Measurements from ENCODE around the gene RBMS2.

Gene RBMS2

DNA sequence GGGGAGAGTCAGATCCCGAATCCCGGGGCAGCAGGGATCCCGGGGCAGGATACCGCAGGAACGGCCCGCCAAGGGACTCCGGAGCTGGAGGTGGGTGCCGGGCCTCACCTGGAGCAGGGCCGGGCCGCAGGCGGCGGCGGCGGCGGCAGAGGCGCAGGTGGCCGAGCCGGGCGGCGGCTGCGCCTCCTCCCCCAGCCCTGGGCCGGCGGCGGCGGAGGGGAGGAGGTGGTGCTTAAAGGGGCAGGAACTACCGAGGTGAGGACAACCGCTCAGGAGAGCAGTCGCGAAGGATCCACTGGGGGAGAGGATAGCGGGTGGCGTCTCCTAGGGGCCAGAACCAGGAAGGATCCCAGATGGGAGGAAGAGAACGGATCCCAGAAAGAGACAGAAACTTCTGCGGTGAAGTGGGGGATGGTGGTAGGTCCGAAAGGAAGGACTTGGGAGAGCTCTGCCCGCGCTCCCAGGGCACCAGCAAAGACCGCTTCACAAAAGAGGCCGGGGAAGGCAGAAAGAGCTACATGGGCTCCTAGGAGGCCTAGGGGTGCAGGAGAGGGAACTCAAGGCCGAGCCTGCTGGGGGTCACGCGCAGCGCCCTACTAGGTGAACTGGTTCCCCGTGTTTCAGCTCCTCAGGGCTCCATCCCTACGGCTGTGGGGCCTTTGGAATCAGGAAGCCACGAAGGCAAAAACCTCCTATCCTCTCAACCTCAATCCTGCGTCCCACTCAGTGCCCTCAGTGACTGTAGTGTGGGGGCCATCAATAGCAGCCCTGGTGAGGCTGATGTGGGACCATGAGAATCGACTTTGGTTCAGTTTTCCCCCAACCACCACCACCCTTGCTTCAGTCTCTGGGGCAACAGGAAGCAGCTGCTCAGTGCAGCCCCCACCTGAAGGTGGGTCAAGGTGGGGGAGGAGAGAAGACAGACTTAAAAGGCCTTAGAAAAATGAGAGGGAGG, 113.5 kb downstream of the RBMS2 start:
- peak overlapping the region; percentile 92 to 98 for H3K9ac ChIP-seq (ENCODE audit: low read depth in 1 of 2, low read length in 2 of 2)
- no peaks in the 10 kb centered on the region for H3K9me3 ChIP-seq (ENCODE audit: control insufficient read depth in 2 of 2, low read length in 2 of 2)
- H3K27ac ChIP-seq (ENCODE audit: low read depth in 2 of 2, low read length in 2 of 2) = peak overlapping the region; percentile 97 to 99
- no peaks in the 10 kb centered on the region for H3K27me3 ChIP-seq (ENCODE audit: control insufficient read depth in 2 of 2, insufficient read depth in 2 of 2, low read length in 2 of 2)
- H3K4me1 ChIP-seq (ENCODE audit: control insufficient read depth in 2 of 2, insufficient read depth in 2 of 2, low read length in 2 of 2) = peaks cover 43 to 57% of the 10 kb centered on the region in 2 donors
- H3K4me3 ChIP-seq (ENCODE audit: low read length in 2 of 2) = peak overlapping the region; percentile 76 to 91
- peaks cover 26 to 27% of the 10 kb centered on the region in 2 donors for H3K36me3 ChIP-seq (ENCODE audit: control insufficient read depth in 2 of 2, insufficient read depth in 2 of 2, low read length in 2 of 2)

DNA sequence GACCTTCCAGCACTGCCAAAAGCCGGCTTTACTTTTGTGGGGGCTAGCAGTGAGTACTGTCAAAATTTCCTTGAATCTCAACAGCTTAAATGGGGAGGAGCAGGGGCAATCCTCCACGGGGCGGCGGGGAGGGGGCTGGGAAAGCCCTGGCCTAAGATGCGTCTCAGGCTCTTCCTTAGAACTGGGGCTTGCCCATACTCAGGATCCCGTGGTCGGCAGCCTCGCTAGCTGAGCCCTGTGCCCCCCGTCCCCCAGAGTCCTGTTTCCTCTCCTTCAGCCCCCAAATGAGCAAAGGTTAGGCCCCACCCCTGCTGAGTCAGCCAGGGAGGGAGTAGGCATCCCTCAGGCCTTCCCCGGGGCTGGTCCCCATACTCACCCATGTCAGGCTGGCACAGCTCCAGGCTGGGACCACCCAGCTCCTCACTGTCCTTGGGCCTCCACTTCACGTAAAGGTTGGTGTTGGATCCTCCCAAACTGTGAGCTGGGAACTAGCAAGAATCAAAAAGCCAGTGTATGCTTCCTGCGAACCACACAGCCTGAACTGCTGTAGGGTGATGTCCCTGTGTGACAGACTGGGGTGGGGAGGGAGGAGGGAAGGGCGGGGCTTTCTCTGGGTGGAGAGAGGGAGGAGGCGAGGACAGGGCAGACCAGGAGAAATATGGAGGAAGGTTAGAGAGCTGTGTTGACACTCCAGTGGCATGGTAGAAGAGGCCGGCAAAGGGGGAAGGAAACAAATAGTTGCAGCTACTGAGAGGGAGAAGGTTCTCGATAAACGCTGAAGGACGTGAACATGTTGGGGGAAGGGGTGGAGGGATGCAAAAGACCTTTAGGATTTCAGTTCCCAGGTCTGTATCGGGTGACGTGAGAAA, 114.4 kb downstream of the RBMS2 start:
- Histone ChIP-seq H3K9ac (ENCODE audit: low read depth in 1 of 2, low read length in 2 of 2) (peak overlapping the region; percentile 92 to 98), H3K4me3 (ENCODE audit: low read length in 2 of 2) (peak overlapping the region; percentile 76 to 91), H3K9me3 (ENCODE audit: control insufficient read depth in 2 of 2, low read length in 2 of 2) (no peaks in the 10 kb centered on the region), H3K4me1 (ENCODE audit: control insufficient read depth in 2 of 2, insufficient read depth in 2 of 2, low read length in 2 of 2) (peaks cover 35 to 50% of the 10 kb centered on the region in 2 donors), H3K27me3 (ENCODE audit: control insufficient read depth in 2 of 2, insufficient read depth in 2 of 2, low read length in 2 of 2) (no peaks in the 10 kb centered on the region), H3K36me3 (ENCODE audit: control insufficient read depth in 2 of 2, insufficient read depth in 2 of 2, low read length in 2 of 2) (peaks cover 30 to 33% of the 10 kb centered on the region in 2 donors), H3K27ac (ENCODE audit: low read depth in 2 of 2, low read length in 2 of 2) (peak overlapping the region; percentile 97 to 99)

- H3K9me3 ChIP-seq (ENCODE audit: control insufficient read depth in 2 of 2, low read length in 2 of 2) = no peaks in the 10 kb centered on the region
- H3K4me1 ChIP-seq (ENCODE audit: control insufficient read depth in 2 of 2, insufficient read depth in 2 of 2, low read length in 2 of 2) = peaks cover 29 to 44% of the 10 kb centered on the region in 2 donors
- H3K9ac ChIP-seq (ENCODE audit: low read depth in 1 of 2, low read length in 2 of 2) = peak overlapping the region; percentile 92 to 98
- H3K36me3 ChIP-seq (ENCODE audit: control insufficient read depth in 2 of 2, insufficient read depth in 2 of 2, low read length in 2 of 2) = peaks cover 33 to 40% of the 10 kb centered on the region in 2 donors
- peak overlapping the region; percentile 76 to 91 for H3K4me3 ChIP-seq (ENCODE audit: low read length in 2 of 2)
- H3K27ac ChIP-seq (ENCODE audit: low read depth in 2 of 2, low read length in 2 of 2) = peak overlapping the region; percentile 97 to 99
- H3K27me3 ChIP-seq (ENCODE audit: control insufficient read depth in 2 of 2, insufficient read depth in 2 of 2, low read length in 2 of 2) = no peaks in the 10 kb centered on the region
These were observed 115.3 kb downstream of the RBMS2 start for GRCh38 chr12:56636675-56637540.

DNA sequence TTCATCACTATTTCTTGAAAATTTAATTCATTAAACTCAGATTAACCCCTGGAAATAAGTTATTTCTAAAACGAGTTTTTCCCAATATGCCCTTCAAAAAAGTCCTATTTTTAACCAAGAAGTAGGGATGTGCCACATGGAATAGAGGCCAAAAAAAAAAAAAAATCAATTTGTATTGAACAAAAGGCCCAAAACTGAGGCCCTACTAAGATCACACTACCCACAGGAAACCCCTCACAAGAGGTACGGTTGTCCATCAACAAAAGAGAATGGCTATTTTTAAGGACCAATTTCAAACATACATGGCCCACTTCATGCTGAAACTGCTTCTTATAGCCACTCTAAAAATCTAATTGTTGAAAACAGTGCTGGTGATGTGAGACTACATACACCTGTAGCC, 116.0 kb downstream of the RBMS2 start:
- Histone ChIP-seq H3K27ac (ENCODE audit: low read depth in 2 of 2, low read length in 2 of 2) (peak overlapping the region; percentile 97 to 99), H3K9ac (ENCODE audit: low read depth in 1 of 2, low read length in 2 of 2) (peak overlapping the region in 1 of 2 donors; percentile 92), H3K27me3 (ENCODE audit: control insufficient read depth in 2 of 2, insufficient read depth in 2 of 2, low read length in 2 of 2) (no peaks in the 10 kb centered on the region), H3K36me3 (ENCODE audit: control insufficient read depth in 2 of 2, insufficient read depth in 2 of 2, low read length in 2 of 2) (peaks cover 40 to 47% of the 10 kb centered on the region in 2 donors), H3K9me3 (ENCODE audit: control insufficient read depth in 2 of 2, low read length in 2 of 2) (no peaks in the 10 kb centered on the region), H3K4me1 (ENCODE audit: control insufficient read depth in 2 of 2, insufficient read depth in 2 of 2, low read length in 2 of 2) (peaks cover 24 to 43% of the 10 kb centered on the region in 2 donors), H3K4me3 (ENCODE audit: low read length in 2 of 2) (no peak overlapping the region)

DNA sequence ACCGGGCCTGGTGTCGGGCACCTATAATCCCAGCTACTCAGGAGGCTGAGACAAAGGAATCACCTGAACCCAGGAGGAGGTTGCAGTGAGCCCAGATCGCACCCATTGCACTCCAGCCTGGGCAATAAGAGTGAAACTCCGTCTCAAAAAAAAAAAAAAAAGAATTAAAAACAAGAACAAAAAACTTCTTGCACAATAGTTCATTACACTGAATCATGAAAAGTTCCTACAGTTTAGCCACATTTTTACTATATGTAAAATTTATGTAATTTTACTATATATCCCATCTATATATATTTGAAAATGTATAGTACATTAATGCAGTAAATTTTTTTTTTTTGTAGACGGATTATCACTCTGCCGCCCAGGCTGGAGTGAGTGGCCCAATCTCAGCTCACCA, 119.6 kb downstream of the RBMS2 start:
- peaks cover 62 to 66% of the 10 kb centered on the region in 2 donors for H3K36me3 ChIP-seq (ENCODE audit: control insufficient read depth in 2 of 2, insufficient read depth in 2 of 2, low read length in 2 of 2)
- no peak overlapping the region for H3K4me3 ChIP-seq (ENCODE audit: low read length in 2 of 2)
- H3K27me3 ChIP-seq (ENCODE audit: control insufficient read depth in 2 of 2, insufficient read depth in 2 of 2, low read length in 2 of 2) = no peaks in the 10 kb centered on the region
- H3K27ac ChIP-seq (ENCODE audit: low read depth in 2 of 2, low read length in 2 of 2) = no peak overlapping the region
- no peak overlapping the region for H3K9ac ChIP-seq (ENCODE audit: low read depth in 1 of 2, low read length in 2 of 2)
- no peaks in the 10 kb centered on the region for H3K9me3 ChIP-seq (ENCODE audit: control insufficient read depth in 2 of 2, low read length in 2 of 2)
- H3K4me1 ChIP-seq (ENCODE audit: control insufficient read depth in 2 of 2, insufficient read depth in 2 of 2, low read length in 2 of 2) = peaks cover 9 to 34% of the 10 kb centered on the region in 2 donors

GRCh38 chr12:56644654-56645053, 123.0 kb downstream of the RBMS2 start:
- Histone ChIP-seq H3K27ac (ENCODE audit: low read depth in 2 of 2, low read length in 2 of 2) (peak overlapping the region; percentile 95), H3K9me3 (ENCODE audit: control insufficient read depth in 2 of 2, low read length in 2 of 2) (no peaks in the 10 kb centered on the region), H3K4me1 (ENCODE audit: control insufficient read depth in 2 of 2, insufficient read depth in 2 of 2, low read length in 2 of 2) (peaks cover 9 to 28% of the 10 kb centered on the region in 2 donors), H3K27me3 (ENCODE audit: control insufficient read depth in 2 of 2, insufficient read depth in 2 of 2, low read length in 2 of 2) (no peaks in the 10 kb centered on the region), H3K4me3 (ENCODE audit: low read length in 2 of 2) (peak overlapping the region; percentile 84 to 100), H3K9ac (ENCODE audit: low read depth in 1 of 2, low read length in 2 of 2) (peak overlapping the region; percentile 98 to 100), H3K36me3 (ENCODE audit: control insufficient read depth in 2 of 2, insufficient read depth in 2 of 2, low read length in 2 of 2) (peaks cover 39 to 44% of the 10 kb centered on the region in 2 donors)

GRCh38 chr12:56645201-56645716, 123.6 kb downstream of the RBMS2 start:
- H3K4me1 ChIP-seq (ENCODE audit: control insufficient read depth in 2 of 2, insufficient read depth in 2 of 2, low read length in 2 of 2) = peaks cover 9 to 28% of the 10 kb centered on the region in 2 donors
- H3K27me3 ChIP-seq (ENCODE audit: control insufficient read depth in 2 of 2, insufficient read depth in 2 of 2, low read length in 2 of 2) = no peaks in the 10 kb centered on the region
- H3K36me3 ChIP-seq (ENCODE audit: control insufficient read depth in 2 of 2, insufficient read depth in 2 of 2, low read length in 2 of 2) = peaks cover 34 to 40% of the 10 kb centered on the region in 2 donors
- no peaks in the 10 kb centered on the region for H3K9me3 ChIP-seq (ENCODE audit: control insufficient read depth in 2 of 2, low read length in 2 of 2)
- H3K4me3 ChIP-seq (ENCODE audit: low read length in 2 of 2) = peak overlapping the region; percentile 84 to 100
- H3K27ac ChIP-seq (ENCODE audit: low read depth in 2 of 2, low read length in 2 of 2) = peak overlapping the region; percentile 95
- H3K9ac ChIP-seq (ENCODE audit: low read depth in 1 of 2, low read length in 2 of 2) = peak overlapping the region; percentile 98 to 100

Measured in mucosa of rectum (tissue), 2 donors.